Mucosa of descending colon (tissue), 3 donors: ENCODE results near the gene KCND3. TPM values are rescaled to one million over a fixed set of nuclear protein-coding genes. Genes with fewer than 3 reads are reported as not detected.

ENCODE experiments used
- ATAC-seq: fragments of 200-7000 bp; cut with Tn5 transposase; one replicate; pipeline ENCODE4 v1.9.1; 2020; ENCODE audit warnings: mild to moderate bottlenecking, moderate library complexity
- DNase-seq, 3 donors: peaks; one replicate each; pipeline ENCODE4 v3.0.0-alpha.2; 2020
- H3K36me3 ChIP-seq: fragments of 200-600 bp; one replicate; pipeline ENCODE4 v1.8.0; 2021; ENCODE audit warnings: low read depth, mild to moderate bottlenecking
- H3K4me1 ChIP-seq: fragments of 200-600 bp; one replicate; pipeline ENCODE4 v1.8.0; 2021; ENCODE audit warnings: low read depth, mild to moderate bottlenecking
- H3K4me3 ChIP-seq: fragments of 200-600 bp; one replicate; pipeline ENCODE4 v1.8.0; 2021; ENCODE audit warnings: mild to moderate bottlenecking
- H3K9me3 ChIP-seq: fragments of 200-600 bp; one replicate; pipeline ENCODE4 v1.8.0; 2021; ENCODE audit warnings: mild to moderate bottlenecking
- intact Hi-C, 2 donors: fragments of 100-400 bp; cut with DNase I in 1 of 2; cut with micrococcal nuclease in 1 of 2; formaldehyde crosslinking; loops; one replicate each; pipeline versions ENCODE4 v1.11.0 to v1.11.1; 2022; cut with DNase I, micrococcal nuclease
- total RNA-seq, 3 donors: library from RNA; stranded (reverse); fragmentation: NEBNext Ultra II Directional in 2 of 3; extraction: Animal tissue kit (Norgen Biotek cat#: 25700) in 2 of 3; gene quantifications; one replicate each; pipeline versions ENCODE4 v1.2.1 to v1.2.4, GENCODE V29; 2021 to 2023
- TF ChIP-seq, protein P1 (sequence below): fragments of 200-600 bp; IDR thresholded peaks from one replicate; pipeline ENCODE4 v1.8.0; 2022; ENCODE audit warnings: antibody characterized with exemption, mild to moderate bottlenecking
- donor health status: DM: no; HTN: no; CAD: no; lungs with moderate emphysema.
- donor health status: DM: no; HTN: no; CAD: no.
- donor health status: DM: no; HTN: yes; CAD: no.

The KCND3 gene
- total RNA-seq, 3 donors from 2014 or later = 1.2 to 10.3 (median 5.5) TPM

DNA sequence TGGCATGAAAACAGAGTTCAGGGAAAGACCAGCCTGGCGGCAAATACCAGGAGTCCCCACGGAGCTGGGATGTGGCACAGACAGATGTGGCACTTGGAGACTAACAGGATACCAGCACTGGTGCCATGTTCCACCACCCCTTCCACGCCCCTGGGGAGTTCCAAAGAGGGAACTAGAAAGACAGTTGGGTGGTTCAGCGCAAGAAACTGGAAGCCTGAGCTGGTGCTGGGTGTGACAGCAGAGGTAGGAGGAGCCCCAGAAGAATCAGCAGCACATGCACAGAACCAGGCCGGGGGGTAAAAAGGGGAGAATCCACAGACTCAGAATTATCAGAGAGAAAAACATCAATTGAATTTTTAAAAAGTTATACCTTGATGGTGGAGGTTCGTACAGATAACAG, 211.4 kb downstream of the KCND3 start:
- intact Hi-C loops = no loop called here
- Histone ChIP-seq H3K4me1 (no peaks in the 10 kb centered on the region), H3K36me3 (no peaks in the 10 kb centered on the region), H3K4me3 (no peak overlapping the region), H3K9me3 (no peaks in the 10 kb centered on the region)
- ATAC-seq (no peak), DNase-seq (no peak)
- TF ChIP-seq, protein P1, sequence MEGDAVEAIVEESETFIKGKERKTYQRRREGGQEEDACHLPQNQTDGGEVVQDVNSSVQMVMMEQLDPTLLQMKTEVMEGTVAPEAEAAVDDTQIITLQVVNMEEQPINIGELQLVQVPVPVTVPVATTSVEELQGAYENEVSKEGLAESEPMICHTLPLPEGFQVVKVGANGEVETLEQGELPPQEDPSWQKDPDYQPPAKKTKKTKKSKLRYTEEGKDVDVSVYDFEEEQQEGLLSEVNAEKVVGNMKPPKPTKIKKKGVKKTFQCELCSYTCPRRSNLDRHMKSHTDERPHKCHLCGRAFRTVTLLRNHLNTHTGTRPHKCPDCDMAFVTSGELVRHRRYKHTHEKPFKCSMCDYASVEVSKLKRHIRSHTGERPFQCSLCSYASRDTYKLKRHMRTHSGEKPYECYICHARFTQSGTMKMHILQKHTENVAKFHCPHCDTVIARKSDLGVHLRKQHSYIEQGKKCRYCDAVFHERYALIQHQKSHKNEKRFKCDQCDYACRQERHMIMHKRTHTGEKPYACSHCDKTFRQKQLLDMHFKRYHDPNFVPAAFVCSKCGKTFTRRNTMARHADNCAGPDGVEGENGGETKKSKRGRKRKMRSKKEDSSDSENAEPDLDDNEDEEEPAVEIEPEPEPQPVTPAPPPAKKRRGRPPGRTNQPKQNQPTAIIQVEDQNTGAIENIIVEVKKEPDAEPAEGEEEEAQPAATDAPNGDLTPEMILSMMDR = no peak

DNA sequence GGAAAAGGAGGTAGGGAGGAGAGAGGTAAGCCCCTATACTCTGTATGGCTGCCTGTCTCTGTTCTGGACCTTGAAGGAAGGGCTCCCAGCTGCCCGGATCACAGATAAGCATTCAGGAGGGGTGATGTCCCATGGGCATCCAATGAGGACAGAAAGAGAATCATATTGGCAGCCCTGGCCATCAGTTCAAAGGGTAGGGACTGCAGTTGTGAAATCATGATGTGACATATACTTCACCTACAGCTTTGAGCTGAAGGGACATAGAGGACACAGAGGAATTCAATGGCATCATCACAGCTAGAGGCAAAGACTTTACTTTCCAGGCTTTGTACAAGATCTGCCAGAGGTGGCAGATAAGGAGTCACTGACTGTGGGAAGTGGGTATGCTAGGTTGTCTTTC, 212.2 kb downstream of the KCND3 start:
- Histone ChIP-seq H3K4me1 (no peaks in the 10 kb centered on the region), H3K9me3 (no peaks in the 10 kb centered on the region), H3K4me3 (no peak overlapping the region), H3K36me3 (no peaks in the 10 kb centered on the region)
- TF ChIP-seq, protein P1 = no peak
- no peak for DNase-seq
- ATAC-seq = no peak
- intact Hi-C loops = no loop called here

DNA sequence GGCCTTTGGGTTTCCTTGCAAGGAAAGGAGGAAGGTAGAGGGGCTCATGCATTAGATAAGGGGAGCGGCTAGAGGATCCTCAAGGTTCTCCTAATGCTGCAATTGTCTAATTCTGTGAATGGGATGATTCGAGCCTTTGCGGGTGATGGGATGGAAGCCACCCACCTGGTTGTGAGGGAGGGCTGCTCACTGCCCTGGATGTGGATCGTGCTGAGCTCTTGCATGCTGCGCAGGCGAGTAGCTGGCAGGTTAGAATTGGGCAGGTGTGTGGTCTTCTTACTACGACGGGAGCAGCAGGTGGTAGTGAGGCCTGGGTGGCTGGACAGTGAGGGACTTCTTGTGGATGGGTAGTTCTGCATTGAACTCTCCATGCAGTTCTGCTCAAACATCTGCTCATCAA, 212.6 kb downstream of the KCND3 start:
- TF ChIP-seq, protein P1 = no peak
- ATAC-seq = no peak
- Histone ChIP-seq H3K36me3 (no peaks in the 10 kb centered on the region), H3K9me3 (no peaks in the 10 kb centered on the region), H3K4me3 (no peak overlapping the region), H3K4me1 (no peaks in the 10 kb centered on the region)
- intact Hi-C loops = no loop called here
- no peak for DNase-seq

DNA sequence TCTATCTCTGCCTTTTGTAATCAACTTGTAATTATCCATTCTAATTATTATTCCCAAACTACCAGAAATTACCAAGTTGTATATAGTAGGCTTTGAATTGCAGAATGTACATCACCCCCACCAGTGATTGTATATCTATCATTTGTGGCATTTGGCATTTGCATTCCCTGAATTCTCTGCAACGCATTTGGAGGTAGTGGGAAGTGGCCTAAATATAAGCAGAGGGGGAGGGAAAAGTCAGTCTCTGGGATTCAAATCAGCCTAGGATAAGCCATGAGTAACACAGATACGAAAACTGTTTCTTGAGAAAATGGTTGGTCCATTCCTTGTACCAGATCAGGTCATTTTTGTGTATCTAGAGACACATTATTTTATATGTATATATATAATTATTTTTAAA, 213.1 kb downstream of the KCND3 start:
- intact Hi-C loops = no loop called here
- ATAC-seq = no peak
- TF ChIP-seq, protein P1 = no peak
- Histone ChIP-seq H3K4me3 (no peak overlapping the region), H3K36me3 (no peaks in the 10 kb centered on the region), H3K9me3 (no peaks in the 10 kb centered on the region), H3K4me1 (no peaks in the 10 kb centered on the region)
- DNase-seq = no peak

DNA sequence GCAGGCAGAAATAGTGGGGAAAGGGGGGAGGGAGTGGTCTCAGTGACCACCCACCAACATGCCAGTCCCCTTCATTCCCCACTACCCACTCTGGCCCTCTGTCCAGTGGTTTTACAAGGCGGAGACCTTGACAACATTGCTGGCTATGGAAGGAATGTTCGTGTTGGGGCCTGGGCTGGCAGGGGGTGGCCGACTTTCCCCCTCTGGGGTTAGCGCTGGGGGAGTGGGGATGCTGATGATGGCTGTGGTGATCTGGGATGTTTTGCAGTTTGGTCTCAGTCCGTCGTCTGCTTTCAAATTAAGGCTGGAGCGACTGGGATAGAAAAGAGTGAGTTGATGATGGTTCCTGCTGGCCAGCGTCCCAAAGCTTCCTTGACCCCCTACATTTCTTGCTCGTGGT, 213.5 kb downstream of the KCND3 start:
- ATAC-seq (no peak), DNase-seq (no peak)
- H3K36me3 ChIP-seq = no peaks in the 10 kb centered on the region
- H3K9me3 ChIP-seq = no peaks in the 10 kb centered on the region
- no peaks in the 10 kb centered on the region for H3K4me1 ChIP-seq
- TF ChIP-seq, protein P1 = no peak
- H3K4me3 ChIP-seq = no peak overlapping the region
- intact Hi-C loops = no loop called here

DNA sequence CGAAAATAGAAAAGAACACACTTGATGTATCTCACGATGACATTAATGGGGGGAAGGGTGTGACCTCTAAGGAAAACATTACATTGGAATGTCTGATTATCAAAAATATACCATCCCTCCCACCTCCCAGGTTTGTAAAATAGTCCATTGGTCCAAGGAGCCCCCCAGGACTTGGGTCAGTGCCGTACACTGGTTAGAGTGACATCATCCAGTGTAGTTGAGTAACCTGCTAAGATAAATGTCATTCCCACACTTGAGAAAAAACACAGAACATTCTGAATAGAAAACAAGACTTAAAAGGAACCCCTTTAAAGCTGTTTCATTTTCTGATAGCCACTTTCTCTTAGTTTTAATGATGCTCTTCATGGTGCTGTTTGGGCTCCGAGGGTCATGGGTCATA, 218.6 kb downstream of the KCND3 start:
- H3K4me1 ChIP-seq = no peaks in the 10 kb centered on the region
- DNase-seq = no peak
- no peaks in the 10 kb centered on the region for H3K36me3 ChIP-seq
- TF ChIP-seq, protein P1 = no peak
- intact Hi-C loops = no loop called here
- H3K9me3 ChIP-seq = no peaks in the 10 kb centered on the region
- no peak overlapping the region for H3K4me3 ChIP-seq
- no peak for ATAC-seq
